IPS DF 6.9 (cell line): ENCODE measurements around the gene KIAA0825.
"Not testable (repeated sequence)": the region's sequence is repeated elsewhere in the genome, so short reads cannot be mapped to it uniquely, and the experiment has no call there.

Source experiments
- DNase-seq: peaks from one replicate; pipeline ENCODE4 v3.0.0-alpha.2; 2013; ENCODE audit warnings: low read depth, low spot score
- H3K27ac ChIP-seq: one replicate; pipeline ENCODE4 v1.5.1; 2013; ENCODE audit warnings: low read length, control low read depth
- H3K27me3 ChIP-seq: 2 replicates; pipeline ENCODE4 v1.6.1; 2013; ENCODE audit warnings: mild to moderate bottlenecking, low read length; ENCODE audit not compliant: control insufficient read depth, insufficient read depth
- H3K36me3 ChIP-seq: 2 replicates; pipeline ENCODE4 v1.6.1; 2013; ENCODE audit warnings: low read length; ENCODE audit not compliant: control insufficient read depth, insufficient read depth
- H3K4me1 ChIP-seq: 2 replicates; pipeline ENCODE4 v1.6.1; 2013; ENCODE audit warnings: low read length; ENCODE audit not compliant: control insufficient read depth, insufficient read depth
- H3K4me3 ChIP-seq: 2 replicates; pipeline ENCODE4 v1.5.1; 2013; ENCODE audit warnings: mild to moderate bottlenecking, low read length
- H3K9me3 ChIP-seq: 2 replicates; pipeline ENCODE4 v1.6.1; 2013; ENCODE audit warnings: low read length, inconsistent platforms; ENCODE audit not compliant: control insufficient read depth, insufficient read depth
- WGBS: extraction: QIAGEN DNeasy Blood & Tissue Kit; methylation state at CpG from one replicate; pipeline ENCODE4 v1.1.7; 2013; ENCODE audit warnings: mixed read lengths, missing lambda C conversion rate; ENCODE audit not compliant: insufficient read length, insufficient coverage; 5-methylcytosine and 5-hydroxymethylcytosine counted together

The KIAA0825 gene

DNA sequence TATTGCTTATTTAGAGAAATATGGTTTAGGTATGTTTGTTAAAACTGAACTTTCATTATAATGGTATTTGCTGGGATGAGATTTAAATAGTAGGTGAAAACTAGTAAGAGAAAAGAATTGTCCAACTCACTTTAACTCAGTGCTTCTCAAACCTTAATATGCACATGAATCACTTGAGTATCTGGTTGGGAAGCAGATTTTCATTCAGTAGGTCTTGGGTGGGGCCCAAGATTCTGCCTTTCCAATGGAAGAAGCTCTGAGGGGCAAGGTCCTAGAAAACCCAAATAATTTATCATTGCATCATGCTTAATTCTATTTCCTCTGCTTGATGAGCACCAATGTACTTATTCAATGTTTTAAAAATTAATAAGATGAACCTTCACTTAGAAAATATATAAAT, 262.6 kb downstream of the KIAA0825 start:
- Histone ChIP-seq H3K4me3 (no peak overlapping the region), H3K27ac (no peak overlapping the region), H3K36me3 (no peaks in the 10 kb centered on the region; the same call in 1 of the 2 replicates), H3K27me3 (no peaks in the 10 kb centered on the region), H3K4me1 (peaks cover 3% of the 10 kb centered on the region; the same call in 1 of the 2 replicates), H3K9me3 (no peaks in the 10 kb centered on the region)
- no peak for DNase-seq

DNA sequence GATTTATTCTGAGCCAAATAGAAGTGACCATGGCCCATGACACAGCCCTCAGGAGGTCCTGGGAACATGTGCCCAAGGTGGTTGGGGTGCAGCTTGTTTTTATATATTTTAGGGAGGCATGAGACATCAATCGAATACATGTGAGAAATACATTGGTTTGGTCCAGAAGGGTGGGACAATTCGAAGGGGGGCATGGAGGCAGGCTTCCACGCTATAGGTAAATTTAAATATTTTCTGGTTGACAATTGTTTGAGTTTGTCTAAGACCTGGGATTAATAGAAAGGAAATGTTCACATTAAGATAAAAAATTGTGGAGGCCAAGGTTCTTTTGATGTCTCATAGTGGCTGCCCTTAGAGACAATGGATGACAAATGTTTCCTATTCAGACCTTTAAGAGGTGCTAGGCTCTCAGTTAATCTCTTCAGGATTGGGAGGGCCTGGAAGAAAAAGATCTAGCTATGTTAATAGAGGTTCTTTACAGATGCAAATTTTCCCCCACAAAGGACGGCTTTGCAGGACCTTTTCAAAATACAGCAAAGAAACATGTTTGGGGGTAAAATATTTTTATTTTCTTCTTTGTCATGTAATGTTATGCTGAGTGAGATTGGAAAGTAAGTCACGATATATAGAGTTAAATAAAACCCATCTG, 263.4 kb downstream of the KIAA0825 start:
- not testable (repeated sequence) for H3K9me3 ChIP-seq, DNase-seq, H3K36me3 ChIP-seq, H3K4me3 ChIP-seq, H3K27me3 ChIP-seq, H3K27ac ChIP-seq, H3K4me1 ChIP-seq
- no CpG with 5 or more reads among the region's 5 CpGs for whole genome bisulfite sequencing

DNA sequence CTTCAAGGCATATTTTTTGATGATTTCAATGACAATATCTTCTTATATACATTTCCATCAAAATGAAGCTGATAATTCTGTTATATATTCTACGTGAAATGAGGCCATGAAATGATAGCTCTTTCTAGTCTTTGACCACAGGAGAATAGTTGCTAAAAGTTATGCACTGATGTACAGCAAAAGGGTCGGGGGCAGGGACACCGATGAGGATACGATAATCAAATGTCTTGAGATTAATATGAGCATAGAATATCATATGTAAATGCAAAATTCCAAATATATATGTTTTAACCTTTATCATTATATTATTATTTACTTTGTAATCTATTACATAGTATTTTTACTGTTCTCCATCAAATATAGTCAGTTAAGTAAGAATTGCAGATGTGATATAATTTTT, 264.8 kb downstream of the KIAA0825 start:
- DNase-seq, result no peak
- H3K27me3 ChIP-seq, result no peaks in the 10 kb centered on the region
- no CpG with 5 or more reads among the region's 4 CpGs for WGBS
- H3K4me1 ChIP-seq, result peaks cover 3% of the 10 kb centered on the region; the same call in 1 of the 2 replicates
- no peak overlapping the region for H3K27ac ChIP-seq
- H3K4me3 ChIP-seq, result no peak overlapping the region
- H3K9me3 ChIP-seq, result no peaks in the 10 kb centered on the region
- no peaks in the 10 kb centered on the region; the same call in 1 of the 2 replicates for H3K36me3 ChIP-seq

DNA sequence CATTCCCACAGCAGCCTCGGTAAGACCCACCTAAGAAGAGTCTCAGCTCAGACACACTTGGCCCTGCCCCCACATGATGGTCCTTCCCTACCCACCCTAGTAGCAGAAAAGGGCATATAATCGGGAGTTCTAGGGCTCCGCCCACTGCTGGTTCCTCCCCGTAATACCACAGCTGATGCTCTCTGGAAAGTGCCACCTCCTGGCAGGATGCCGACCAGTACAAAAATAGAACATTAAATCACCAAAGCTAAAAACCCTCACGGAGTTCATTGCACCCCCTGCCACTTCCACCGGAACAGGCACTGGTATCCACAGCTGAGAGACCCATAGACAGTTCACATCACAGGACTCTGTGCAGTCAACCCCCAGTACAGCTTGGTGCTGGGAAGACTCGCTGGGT, 271.3 kb downstream of the KIAA0825 start:
- no peak overlapping the region for H3K4me3 ChIP-seq
- H3K27me3 ChIP-seq, result no peaks in the 10 kb centered on the region
- no CpG with 5 or more reads among the region's 8 CpGs for WGBS
- DNase-seq, result no peak
- no peaks in the 10 kb centered on the region for H3K9me3 ChIP-seq
- H3K36me3 ChIP-seq, result no peaks in the 10 kb centered on the region
- no peak overlapping the region for H3K27ac ChIP-seq
- H3K4me1 ChIP-seq, result no peaks in the 10 kb centered on the region

DNA sequence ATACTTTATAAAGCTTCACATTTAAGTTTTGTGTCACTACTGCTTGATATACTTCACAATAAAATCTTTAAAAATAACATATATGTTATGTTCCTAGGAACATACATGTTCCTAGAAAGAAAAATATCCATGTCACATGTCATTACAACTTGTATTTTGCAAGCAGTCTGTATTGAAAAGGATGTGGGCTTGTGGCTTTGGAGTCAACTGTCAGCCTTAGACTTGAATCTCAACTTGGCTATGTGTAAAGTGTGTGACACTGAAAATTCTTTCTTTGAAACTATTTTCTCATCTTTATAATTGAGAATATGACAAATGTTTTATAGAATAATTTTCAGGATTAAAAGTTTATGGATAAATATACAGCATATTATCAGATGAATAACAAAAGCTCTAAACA, 273.1 kb downstream of the KIAA0825 start:
- no peak for DNase-seq
- no peaks in the 10 kb centered on the region; the same call in 1 of the 2 replicates for H3K36me3 ChIP-seq
- H3K4me1 ChIP-seq, result no peaks in the 10 kb centered on the region
- no peaks in the 10 kb centered on the region for H3K9me3 ChIP-seq
- no peaks in the 10 kb centered on the region for H3K27me3 ChIP-seq
- no peak overlapping the region for H3K27ac ChIP-seq
- no peak overlapping the region for H3K4me3 ChIP-seq

DNA sequence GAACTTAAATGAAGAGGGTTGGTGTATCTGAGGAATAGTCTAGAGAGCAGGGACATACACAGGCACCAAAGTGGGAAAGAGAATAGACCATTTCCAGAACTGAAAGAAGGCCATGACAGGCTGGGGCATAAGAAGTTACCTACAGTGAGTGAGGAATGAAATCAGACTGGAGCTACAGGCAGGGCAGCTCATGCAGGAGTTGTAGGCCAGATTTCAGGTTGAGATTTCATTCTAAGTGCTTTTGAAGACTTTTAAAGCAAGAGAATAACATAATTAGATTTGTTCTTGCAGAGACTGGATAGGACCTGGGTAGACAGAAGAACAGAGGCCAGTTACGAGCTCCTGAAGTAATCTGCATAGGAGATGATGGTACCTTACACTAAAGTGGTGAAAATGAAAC, 280.8 kb downstream of the KIAA0825 start:
- H3K27me3 ChIP-seq, result no peaks in the 10 kb centered on the region
- no peak overlapping the region for H3K4me3 ChIP-seq
- H3K4me1 ChIP-seq, result no peaks in the 10 kb centered on the region
- no peaks in the 10 kb centered on the region; the same call in 1 of the 2 replicates for H3K36me3 ChIP-seq
- no peak for DNase-seq
- WGBS, result no CpG with 5 or more reads among the region's 1 CpG
- no peak overlapping the region for H3K27ac ChIP-seq
- no peaks in the 10 kb centered on the region for H3K9me3 ChIP-seq

DNA sequence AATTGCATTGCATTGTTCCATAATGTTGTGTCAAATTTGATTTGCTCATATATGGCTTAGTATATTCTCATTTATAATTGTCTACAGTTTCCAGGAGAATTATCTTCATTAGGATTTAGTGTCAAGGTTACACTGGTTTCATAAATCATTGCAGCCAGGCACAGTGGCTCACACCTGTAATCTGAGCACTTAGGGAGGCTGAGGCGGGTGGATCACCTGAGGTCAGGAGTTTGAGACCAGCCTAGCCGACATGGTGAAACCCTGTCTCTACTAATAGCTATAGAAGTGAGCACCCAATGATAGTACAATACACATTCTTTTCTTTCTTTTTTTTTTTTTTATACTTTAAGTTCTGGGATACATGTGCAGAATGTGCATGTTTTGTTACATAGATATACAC, 282.5 kb downstream of the KIAA0825 start:
- Histone ChIP-seq H3K4me1 (no peaks in the 10 kb centered on the region), H3K27ac (no peak overlapping the region), H3K36me3 (no peaks in the 10 kb centered on the region; the same call in 1 of the 2 replicates), H3K9me3 (no peaks in the 10 kb centered on the region), H3K27me3 (no peaks in the 10 kb centered on the region), H3K4me3 (no peak overlapping the region)
- no peak for DNase-seq
- WGBS, result no CpG with 5 or more reads among the region's 2 CpGs

DNA sequence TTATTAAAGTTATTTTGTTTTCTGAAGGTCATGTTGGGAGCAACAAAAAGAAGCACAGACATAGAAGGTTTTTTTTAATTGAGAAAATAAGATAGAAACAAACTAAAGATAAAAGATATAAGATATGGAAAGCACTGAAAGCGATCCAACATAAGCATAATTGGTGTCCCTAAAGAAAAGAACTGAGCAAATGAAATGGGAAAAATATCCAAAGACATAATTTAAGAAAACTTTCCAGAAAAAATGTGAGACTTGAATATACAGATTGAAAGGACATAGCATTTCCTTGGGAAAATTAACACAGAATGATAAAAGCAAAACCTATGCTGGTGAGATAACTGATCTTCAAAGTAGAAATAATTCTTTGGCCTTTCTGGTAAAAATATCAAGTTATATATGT, 289.3 kb downstream of the KIAA0825 start:
- H3K4me1 ChIP-seq, result no peaks in the 10 kb centered on the region
- H3K9me3 ChIP-seq, result no peaks in the 10 kb centered on the region
- H3K27ac ChIP-seq, result no peak overlapping the region
- H3K36me3 ChIP-seq, result no peaks in the 10 kb centered on the region; the same call in 1 of the 2 replicates
- no CpG with 5 or more reads among the region's 1 CpG for WGBS
- H3K4me3 ChIP-seq, result no peak overlapping the region
- DNase-seq, result no peak
- H3K27me3 ChIP-seq, result no peaks in the 10 kb centered on the region

DNA sequence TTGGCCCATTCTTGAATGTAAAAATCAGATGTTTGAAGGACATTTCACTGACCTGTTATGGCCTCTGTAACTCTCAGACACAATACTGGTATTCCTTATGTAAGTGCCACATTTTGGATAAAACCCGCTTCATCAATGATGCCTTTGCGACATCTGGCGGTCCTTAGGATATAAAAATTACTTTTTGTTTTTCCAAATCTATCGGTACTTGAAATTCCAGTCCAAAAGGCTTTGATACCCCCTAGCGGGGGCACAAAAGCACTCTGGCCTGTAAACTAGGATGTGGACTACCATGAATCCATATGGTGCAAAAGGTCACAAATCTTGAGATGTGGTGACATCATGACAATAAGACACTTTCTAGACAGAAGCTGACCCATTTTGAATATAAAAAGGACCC, 291.8 kb downstream of the KIAA0825 start:
- Histone ChIP-seq H3K4me1 (no peaks in the 10 kb centered on the region), H3K36me3 (no peaks in the 10 kb centered on the region; the same call in 1 of the 2 replicates), H3K9me3 (no peaks in the 10 kb centered on the region), H3K27me3 (no peaks in the 10 kb centered on the region), H3K4me3 (no peak overlapping the region), H3K27ac (no peak overlapping the region)
- no CpG with 5 or more reads among the region's 5 CpGs for WGBS
- DNase-seq, result no peak

DNA sequence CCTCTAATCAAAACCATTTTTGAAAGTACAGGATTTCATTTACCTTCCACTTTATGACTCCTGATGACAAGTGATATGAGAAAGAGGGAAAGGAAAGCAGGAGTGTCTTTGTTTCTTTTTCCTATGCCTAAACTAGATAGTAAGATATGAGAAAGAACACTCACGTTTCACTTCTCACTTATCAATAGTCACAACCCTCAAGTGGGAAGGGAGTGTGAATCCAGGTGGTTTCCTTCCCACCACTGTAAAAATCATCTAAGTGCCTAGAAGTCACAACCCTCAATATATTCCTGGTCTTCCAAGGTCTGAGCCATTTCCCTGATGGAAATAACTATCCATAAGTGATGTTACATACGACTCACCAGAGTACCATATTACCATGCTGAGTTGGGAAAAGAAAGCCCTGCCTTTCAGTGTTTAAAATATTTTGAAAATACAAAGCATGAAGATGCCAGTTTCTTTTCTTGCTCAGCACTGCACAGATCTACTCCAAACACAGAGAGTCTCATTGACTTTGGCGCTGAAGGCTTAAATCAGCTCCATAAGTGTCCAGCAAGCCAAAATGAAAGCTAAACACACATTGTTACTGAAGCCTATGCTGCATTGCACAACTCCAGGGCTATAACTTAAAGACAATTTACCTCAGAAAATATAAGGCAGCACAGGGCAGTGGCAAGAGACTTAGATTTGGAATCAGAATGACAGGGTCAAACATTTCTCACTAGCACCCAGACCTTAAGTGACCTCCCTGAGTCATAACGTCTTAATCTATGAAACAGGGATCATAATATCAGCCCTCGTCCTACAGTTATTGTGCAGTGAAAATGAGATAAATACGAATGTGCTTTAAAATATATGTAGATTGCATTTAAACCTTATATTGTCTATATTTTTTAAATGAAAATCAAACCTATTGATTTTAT, 301.2 kb downstream of the KIAA0825 start:
- H3K36me3 ChIP-seq, result no peaks in the 10 kb centered on the region
- H3K27me3 ChIP-seq, result no peaks in the 10 kb centered on the region

More for the DNA sequence above, 301.2 kb downstream of the KIAA0825 start:
- H3K4me1 ChIP-seq, result no peaks in the 10 kb centered on the region
- H3K27ac ChIP-seq, result no peak overlapping the region
- no peaks in the 10 kb centered on the region for H3K9me3 ChIP-seq
- WGBS, result no CpG with 5 or more reads among the region's 6 CpGs
- no peak overlapping the region for H3K4me3 ChIP-seq
- DNase-seq, result no peak
